Nephron (organoid): Measurements from ENCODE around the gene CCSER1.
A peak's percentile ranks its signal among the peaks of the same experiment; 100 is the strongest.
"Not testable (repeated sequence)": the region's sequence is repeated elsewhere in the genome, so short reads cannot be mapped to it uniquely, and the experiment has no call there.

ENCODE experiments used
- H3K27ac Mint-ChIP-seq, 3 experiments: 2 replicates each; pipeline ENCODE4 v1.8.0; 2020; ENCODE audit warnings: mixed read lengths in 3 of 3, mild to moderate bottlenecking in 2 of 3, moderate library complexity in 1 of 3
- H3K27me3 Mint-ChIP-seq: 2 replicates; pipeline ENCODE4 v1.8.0; 2021; ENCODE audit warnings: low read depth, mild to moderate bottlenecking, moderate library complexity, mixed read lengths
- H3K36me3 Mint-ChIP-seq: 2 replicates; pipeline ENCODE4 v1.8.0; 2020; ENCODE audit warnings: low read depth, mixed read lengths
- H3K4me1 Mint-ChIP-seq: 2 replicates; pipeline ENCODE4 v1.8.0; 2020; ENCODE audit warnings: mixed read lengths
- H3K4me3 Mint-ChIP-seq, 3 experiments: 2 replicates each; pipeline ENCODE4 v1.8.0; 2020; ENCODE audit warnings: mild to moderate bottlenecking in 3 of 3, mixed read lengths in 3 of 3, moderate library complexity in 2 of 3
- H3K9me3 Mint-ChIP-seq: 2 replicates; pipeline ENCODE4 v1.8.0; 2020; ENCODE audit warnings: mixed read lengths
- CTCF ChIP-seq, 3 experiments: fragments of 200-600 bp; sonication (generic); IDR thresholded peaks; one replicate each; pipeline ENCODE4 v1.5.0; 2021; ENCODE audit warnings: antibody characterized with exemption in 3 of 3; ENCODE audit not compliant: unreplicated experiment in 3 of 3

The CCSER1 gene

DNA sequence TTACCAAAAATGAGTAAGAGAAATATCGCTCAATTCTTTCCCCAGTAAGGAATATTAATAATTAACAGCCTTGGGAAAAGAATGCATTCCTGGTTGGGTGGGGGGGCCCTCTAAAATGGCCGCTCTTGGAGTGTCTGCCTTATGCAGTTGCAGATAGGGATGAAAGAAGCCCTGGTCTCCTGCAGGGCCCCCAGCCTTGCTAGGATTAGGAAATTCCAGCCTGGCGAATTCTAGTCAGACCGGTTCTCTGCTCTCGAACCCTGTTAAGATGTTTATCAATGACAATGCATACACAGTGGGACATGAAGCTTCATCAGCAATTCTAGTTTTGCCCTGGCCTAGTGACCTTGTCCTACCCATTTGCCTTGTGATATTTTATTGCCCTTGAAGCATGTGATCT lies 1128.8 kb downstream of the CCSER1 start:
- Mint-ChIP-seq H3K4me1 (no peaks in the 10 kb centered on the region), H3K27ac (no peak overlapping the region), H3K27me3 (no peaks in the 10 kb centered on the region), H3K36me3 (no peaks in the 10 kb centered on the region), H3K9me3 (no peaks in the 10 kb centered on the region), H3K4me3 (no peak overlapping the region)
- TF ChIP-seq CTCF (IDR thresholded peaks at IDR 0.05; ENCODE audit: unreplicated experiment in 3 of 3): no peak

- Mint-ChIP-seq H3K36me3 (no peaks in the 10 kb centered on the region), H3K27ac (no peak overlapping the region), H3K27me3 (no peaks in the 10 kb centered on the region), H3K4me3 (no peak overlapping the region), H3K4me1 (no peaks in the 10 kb centered on the region), H3K9me3 (no peaks in the 10 kb centered on the region)
- no peak for TF ChIP-seq CTCF (IDR thresholded peaks at IDR 0.05; ENCODE audit: unreplicated experiment in 3 of 3)
These were observed 1129.6 kb downstream of the CCSER1 start for GRCh38 chr4:91256751-91257150.

DNA sequence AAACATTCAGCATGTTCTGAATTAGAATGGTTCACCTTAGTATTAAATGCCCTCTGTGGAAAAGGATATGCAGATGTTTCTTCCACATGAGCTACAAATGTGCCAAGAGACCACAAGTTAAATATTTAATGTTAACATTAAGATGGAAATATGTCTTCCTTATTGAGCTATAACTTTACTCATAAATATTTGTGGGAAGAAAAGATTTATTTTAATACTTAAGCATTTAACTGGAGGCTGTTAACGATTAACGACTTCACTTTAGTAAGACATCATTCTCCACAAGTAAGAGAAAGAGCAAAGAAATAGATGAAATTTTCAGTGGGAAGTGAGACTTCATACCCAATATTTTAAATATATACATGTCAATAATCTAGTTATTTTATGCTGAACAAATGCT lies 1130.5 kb downstream of the CCSER1 start:
- H3K27ac Mint-ChIP-seq: no peak overlapping the region
- no peaks in the 10 kb centered on the region for H3K4me1 Mint-ChIP-seq
- TF ChIP-seq CTCF (IDR thresholded peaks at IDR 0.05; ENCODE audit: unreplicated experiment in 3 of 3): no peak
- H3K4me3 Mint-ChIP-seq: no peak overlapping the region
- H3K9me3 Mint-ChIP-seq: no peaks in the 10 kb centered on the region
- H3K36me3 Mint-ChIP-seq: no peaks in the 10 kb centered on the region
- no peaks in the 10 kb centered on the region for H3K27me3 Mint-ChIP-seq

DNA sequence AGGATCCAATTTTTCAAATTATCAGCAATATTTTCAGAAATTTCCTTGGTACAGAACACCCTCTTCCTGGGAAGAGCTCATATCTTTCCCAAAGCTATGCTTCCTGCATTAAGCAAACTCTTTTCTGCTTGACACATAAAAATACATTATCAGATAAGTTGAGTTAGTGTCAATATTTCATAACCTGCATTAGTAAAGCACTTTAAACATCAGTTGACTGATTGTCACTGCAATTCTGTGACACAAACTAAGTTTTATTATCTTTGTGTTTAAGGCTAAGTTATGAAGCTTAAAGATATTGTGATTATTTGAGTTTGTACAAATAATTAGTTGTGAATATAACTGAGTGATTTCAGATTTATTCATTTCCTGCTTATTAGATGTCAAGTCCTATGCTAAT lies 1131.1 kb downstream of the CCSER1 start:
- Mint-ChIP-seq H3K4me1 (no peaks in the 10 kb centered on the region), H3K9me3 (no peaks in the 10 kb centered on the region), H3K4me3 (no peak overlapping the region), H3K36me3 (no peaks in the 10 kb centered on the region), H3K27ac (no peak overlapping the region), H3K27me3 (no peaks in the 10 kb centered on the region)
- no peak for TF ChIP-seq CTCF (IDR thresholded peaks at IDR 0.05; ENCODE audit: unreplicated experiment in 3 of 3)

DNA sequence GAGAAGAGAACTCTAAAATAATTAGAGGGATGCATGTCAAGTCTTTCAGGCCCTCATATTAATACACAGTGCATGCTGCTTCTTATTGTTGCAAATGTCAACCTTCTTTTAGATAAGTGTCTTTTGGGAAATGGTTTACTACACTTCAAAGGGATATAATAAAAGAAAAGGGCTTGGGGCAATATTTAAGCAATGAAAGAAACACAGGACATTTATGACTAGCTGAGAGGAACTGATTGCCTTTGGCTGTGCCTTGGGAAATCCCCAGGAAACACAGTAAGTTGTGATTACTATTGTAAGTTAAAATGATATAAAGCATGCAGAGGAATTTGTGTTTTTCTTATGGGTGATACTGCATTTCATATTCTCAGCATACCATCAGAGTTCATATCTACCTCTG lies 1140.3 kb downstream of the CCSER1 start:
- Mint-ChIP-seq H3K4me1 (peaks cover 5% of the 10 kb centered on the region), H3K36me3 (no peaks in the 10 kb centered on the region), H3K27ac (peak overlapping the region; percentile 39 to 49 (median 41)), H3K27me3 (no peaks in the 10 kb centered on the region), H3K4me3 (no peak overlapping the region), H3K9me3 (peaks cover 2% of the 10 kb centered on the region)
- TF ChIP-seq CTCF (IDR thresholded peaks at IDR 0.05; ENCODE audit: unreplicated experiment in 3 of 3): no peak

DNA sequence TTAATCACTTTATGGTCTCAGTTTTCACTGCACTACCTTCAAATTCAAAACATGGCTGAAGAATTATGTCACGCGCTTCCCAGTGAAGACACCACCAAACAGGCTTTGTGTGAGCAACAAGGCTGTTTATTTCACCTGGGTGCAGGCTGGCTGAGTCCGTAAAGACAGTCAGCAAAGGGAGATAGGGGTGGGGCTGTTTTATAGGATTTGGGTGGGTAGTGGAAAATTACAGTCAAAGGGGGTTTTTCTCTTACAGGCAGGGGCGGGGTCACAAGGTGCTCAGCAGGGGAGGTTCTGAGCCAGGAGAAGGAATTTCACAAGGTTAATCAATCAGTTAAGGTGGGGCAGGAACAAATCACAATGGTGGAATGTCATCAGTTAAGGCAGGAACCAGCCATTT lies 1141.3 kb downstream of the CCSER1 start:
- Mint-ChIP-seq H3K27ac (peak overlapping the region in 2 of 3 experiments; percentile 46 to 51), H3K9me3 (peaks cover 10% of the 10 kb centered on the region)
- not testable (repeated sequence) for H3K4me3 Mint-ChIP-seq, H3K36me3 Mint-ChIP-seq, H3K27me3 Mint-ChIP-seq, H3K4me1 Mint-ChIP-seq
